Adrenal gland (tissue), 5 donors: ENCODE results near the gene NDUFS6.

Experiments
- POLR2A ChIP-seq, 2 donors: fragments of 450-650 bp; IDR thresholded peaks; one replicate each; pipeline ENCODE4 v1.6.1; 2017; ENCODE audit warnings: antibody characterized with exemption in 2 of 2, mild to moderate bottlenecking in 2 of 2, moderate library complexity in 1 of 2
- TF ChIP-seq, protein P1 (sequence below), 6 experiments: fragments of 450-650 bp in 4 of 6; fragments of 200-600 bp in 2 of 6; sonication (generic) in 1 of 6; IDR thresholded peaks; 1 replicate in 5 of 6; 2 replicates in 1 of 6; pipeline versions ENCODE4 v1.5.1 to v1.8.0; 2016 to 2021; ENCODE audit warnings: antibody characterized with exemption in 6 of 6, mild to moderate bottlenecking in 2 of 6, moderate library complexity in 1 of 6
- donor health status: DM: no; HTN: no; CAD: no.

DNA sequence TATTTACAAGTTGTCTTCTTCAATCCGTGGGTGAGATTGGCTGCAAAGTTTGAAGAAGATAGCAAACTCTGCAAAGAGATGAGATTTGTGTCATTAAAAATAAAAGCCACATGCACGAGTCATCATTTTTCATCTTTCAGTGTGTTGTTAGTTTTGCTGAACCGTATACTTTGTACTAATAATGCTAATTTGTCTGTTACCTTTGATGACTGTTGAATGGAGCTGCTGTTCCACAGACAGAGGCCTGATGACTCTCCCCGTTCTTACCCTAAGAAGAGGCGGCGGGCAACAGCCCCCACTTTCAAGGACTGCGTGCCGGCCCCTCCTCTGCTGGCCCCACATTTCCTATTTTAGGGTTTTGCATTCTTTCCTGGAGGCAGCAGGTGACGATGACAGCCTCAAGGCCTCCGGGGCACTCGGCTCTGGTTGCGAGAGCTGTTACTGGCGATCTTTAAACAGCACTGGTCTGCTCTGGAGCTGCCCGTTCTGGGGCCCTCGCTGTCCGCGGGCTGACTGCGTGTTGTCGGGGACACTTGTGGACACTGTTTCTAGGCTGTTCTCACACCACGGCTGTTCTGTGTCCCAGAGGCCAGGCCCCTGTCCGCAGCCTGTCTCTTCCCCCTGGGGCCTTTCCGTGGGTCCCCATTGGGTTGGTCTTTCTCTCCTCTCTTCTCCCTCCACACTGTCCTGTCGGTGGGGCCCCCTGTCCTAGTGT is 35.1 kb downstream of the NDUFS6 start:
- TF ChIP-seq, protein P1, sequence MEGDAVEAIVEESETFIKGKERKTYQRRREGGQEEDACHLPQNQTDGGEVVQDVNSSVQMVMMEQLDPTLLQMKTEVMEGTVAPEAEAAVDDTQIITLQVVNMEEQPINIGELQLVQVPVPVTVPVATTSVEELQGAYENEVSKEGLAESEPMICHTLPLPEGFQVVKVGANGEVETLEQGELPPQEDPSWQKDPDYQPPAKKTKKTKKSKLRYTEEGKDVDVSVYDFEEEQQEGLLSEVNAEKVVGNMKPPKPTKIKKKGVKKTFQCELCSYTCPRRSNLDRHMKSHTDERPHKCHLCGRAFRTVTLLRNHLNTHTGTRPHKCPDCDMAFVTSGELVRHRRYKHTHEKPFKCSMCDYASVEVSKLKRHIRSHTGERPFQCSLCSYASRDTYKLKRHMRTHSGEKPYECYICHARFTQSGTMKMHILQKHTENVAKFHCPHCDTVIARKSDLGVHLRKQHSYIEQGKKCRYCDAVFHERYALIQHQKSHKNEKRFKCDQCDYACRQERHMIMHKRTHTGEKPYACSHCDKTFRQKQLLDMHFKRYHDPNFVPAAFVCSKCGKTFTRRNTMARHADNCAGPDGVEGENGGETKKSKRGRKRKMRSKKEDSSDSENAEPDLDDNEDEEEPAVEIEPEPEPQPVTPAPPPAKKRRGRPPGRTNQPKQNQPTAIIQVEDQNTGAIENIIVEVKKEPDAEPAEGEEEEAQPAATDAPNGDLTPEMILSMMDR (IDR thresholded peaks at IDR 0.05) = no peak
- TF ChIP-seq POLR2A (IDR thresholded peaks at IDR 0.05) = no peak
